ENCODE data around the gene RCN1. TPM values are rescaled to one million over a fixed set of nuclear protein-coding genes. Genes with fewer than 3 reads are reported as not detected.

The RCN1 gene
- polyA plus RNA-seq, 1 donor (not counting 4 experiments of a cell fraction or from before 2014, with no cell fraction given), result 46.2 TPM

GRCh38 chr11:32115446-32115845 lies 24.6 kb downstream of the RCN1 start:
- FAIRE-seq (no peak), DNase-seq (ENCODE audit: low read depth, low spot score) (no peak)
- H3K4me1 ChIP-seq (ENCODE audit: control insufficient read depth, extremely low read depth, insufficient read depth, low read length), result peaks cover 7% of the 10 kb centered on the region
- no peak overlapping the region for H3K4me2 ChIP-seq (ENCODE audit: control insufficient read depth, extremely low read depth, insufficient read depth, low read depth, low read length)
- H3K79me2 ChIP-seq (ENCODE audit: control insufficient read depth, insufficient read depth, low read length), result no peaks in the 10 kb centered on the region
- no peak overlapping the region for H3K4me3 ChIP-seq (ENCODE audit: control insufficient read depth in 2 of 3, extremely low read depth in 1 of 3, insufficient read depth in 2 of 3, low read depth in 1 of 3, low read length in 3 of 3)
- no peak overlapping the region for H2AFZ ChIP-seq (ENCODE audit: control insufficient read depth, low read length)
- H3K27ac ChIP-seq (ENCODE audit: control insufficient read depth, insufficient read depth, low read length), result no peak overlapping the region
- H3K9ac ChIP-seq (ENCODE audit: control insufficient read depth, extremely low read depth, insufficient read depth, low read length), result no peak overlapping the region
- H4K20me1 ChIP-seq (ENCODE audit: control insufficient read depth, extremely low read depth, insufficient read depth, low read length), result no peaks in the 10 kb centered on the region
- H3K27me3 ChIP-seq (ENCODE audit: control insufficient read depth, extremely low read depth, insufficient read depth, low read length), result no peaks in the 10 kb centered on the region
- dilution Hi-C loops (cut with MboI; ENCODE audit: extremely low pct_ligation_motif_present, low sequenced_read_pairs), result no loop called here
- TF ChIP-seq EZH2 (IDR thresholded peaks at IDR 0.05; ENCODE audit: low read length) (no peak), CTCF (optimal IDR thresholded peaks at IDR 0.05 in 1 of 3, IDR thresholded peaks at IDR 0.05 in 1 of 3, conservative IDR thresholded peaks at IDR 0.05 in 1 of 3; ENCODE audit: extremely low read depth in 1 of 3, insufficient read depth in 2 of 3, low read length in 3 of 3) (no peak)
- H3K36me3 ChIP-seq (ENCODE audit: control insufficient read depth in 2 of 2, extremely low read depth in 1 of 2, insufficient read depth in 2 of 2, low read length in 2 of 2), result no peaks in the 10 kb centered on the region
- no peaks in the 10 kb centered on the region for H3K9me3 ChIP-seq (ENCODE audit: control insufficient read depth, low read depth, low read length)
- no peaks in the 10 kb centered on the region for H3K9me1 ChIP-seq (ENCODE audit: control insufficient read depth, extremely low read depth, insufficient read depth, low read length)

- Histone ChIP-seq H3K36me3 (ENCODE audit: control insufficient read depth in 2 of 2, extremely low read depth in 1 of 2, insufficient read depth in 2 of 2, low read length in 2 of 2) (no peaks in the 10 kb centered on the region), H3K27ac (ENCODE audit: control insufficient read depth, insufficient read depth, low read length) (no peak overlapping the region), H3K9me3 (ENCODE audit: control insufficient read depth, low read depth, low read length) (no peaks in the 10 kb centered on the region), H3K9ac (ENCODE audit: control insufficient read depth, extremely low read depth, insufficient read depth, low read length) (no peak overlapping the region), H3K79me2 (ENCODE audit: control insufficient read depth, insufficient read depth, low read length) (no peaks in the 10 kb centered on the region), H4K20me1 (ENCODE audit: control insufficient read depth, extremely low read depth, insufficient read depth, low read length) (no peaks in the 10 kb centered on the region), H3K9me1 (ENCODE audit: control insufficient read depth, extremely low read depth, insufficient read depth, low read length) (no peaks in the 10 kb centered on the region), H3K4me2 (ENCODE audit: control insufficient read depth, extremely low read depth, insufficient read depth, low read depth, low read length) (no peak overlapping the region), H3K4me1 (ENCODE audit: control insufficient read depth, extremely low read depth, insufficient read depth, low read length) (peaks cover 7% of the 10 kb centered on the region), H3K4me3 (ENCODE audit: control insufficient read depth in 2 of 3, extremely low read depth in 1 of 3, insufficient read depth in 2 of 3, low read depth in 1 of 3, low read length in 3 of 3) (no peak overlapping the region), H3K27me3 (ENCODE audit: control insufficient read depth, extremely low read depth, insufficient read depth, low read length) (no peaks in the 10 kb centered on the region), H2AFZ (ENCODE audit: control insufficient read depth, low read length) (no peak overlapping the region)
- FAIRE-seq, result no peak
- dilution Hi-C loops (cut with MboI; ENCODE audit: extremely low pct_ligation_motif_present, low sequenced_read_pairs), result no loop called here
- DNase-seq (ENCODE audit: low read depth, low spot score), result no peak
- TF ChIP-seq EZH2 (IDR thresholded peaks at IDR 0.05; ENCODE audit: low read length), result no peak
- no peak for TF ChIP-seq CTCF (optimal IDR thresholded peaks at IDR 0.05 in 1 of 3, IDR thresholded peaks at IDR 0.05 in 1 of 3, conservative IDR thresholded peaks at IDR 0.05 in 1 of 3; ENCODE audit: extremely low read depth in 1 of 3, insufficient read depth in 2 of 3, low read length in 3 of 3)
These were observed 25.8 kb downstream of the RCN1 start for GRCh38 chr11:32116668-32117067.

Measured in keratinocyte (primary cell).